ENCODE measurements around the gene SENP1. TPM values are rescaled to one million over a fixed set of nuclear protein-coding genes. Genes with fewer than 3 reads are reported as not detected.

Gene SENP1
- total and polyA plus RNA-seq, 3 experiments from 2014 or later: 13.4 to 58.8 (median 57.3) TPM

DNA sequence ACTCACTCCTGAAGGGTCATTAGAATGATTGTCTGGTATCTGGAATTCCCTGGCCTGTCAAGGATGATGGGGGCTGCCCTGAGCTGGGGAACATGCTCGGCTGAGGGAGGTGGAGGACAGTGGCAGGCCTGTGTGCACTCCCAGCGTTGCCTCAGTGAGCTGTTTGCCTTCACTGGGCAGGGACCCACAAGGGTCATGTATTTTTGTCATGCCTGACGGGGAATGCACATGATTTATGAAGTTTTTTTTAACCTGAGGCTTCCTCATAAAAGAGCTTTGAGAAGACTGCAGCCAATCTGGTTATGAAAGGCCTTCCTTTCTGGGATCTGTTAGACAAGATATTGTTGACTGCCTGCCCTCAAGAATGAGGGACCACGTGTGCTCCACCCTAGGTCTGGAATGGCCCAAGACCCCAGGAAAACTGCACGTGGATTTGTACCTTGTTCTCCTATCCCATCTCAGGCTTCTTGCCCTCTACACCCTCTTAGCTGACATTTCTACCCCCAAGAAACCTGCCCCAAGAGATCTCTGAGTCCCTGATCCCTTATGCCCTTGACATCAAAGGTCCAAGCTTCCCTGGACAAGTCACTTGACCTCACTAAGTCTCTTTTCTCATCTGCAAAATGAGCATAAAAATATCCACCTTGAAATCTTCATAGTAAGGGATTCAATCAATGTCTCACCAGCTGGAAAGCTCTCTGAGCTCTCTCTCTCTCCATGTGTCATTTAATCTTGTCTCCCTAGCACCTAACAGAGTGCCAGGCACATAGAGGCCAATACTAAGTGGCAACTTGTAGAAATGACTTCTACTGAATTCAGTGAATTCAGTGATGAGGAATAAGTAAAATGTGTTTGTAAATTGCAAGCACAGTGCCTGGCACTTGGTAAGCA is 77.1 kb downstream of the SENP1 start:
- H3K27me3 Mint-ChIP-seq: peaks cover 2 to 13% of the 10 kb centered on the region in 2 donors
- Histone ChIP-seq H3K27me3 (ENCODE audit: insufficient read depth, low read length, poor library complexity, severe bottlenecking) (no peaks in the 10 kb centered on the region), H3K9me3 (ENCODE audit: low read length) (no peaks in the 10 kb centered on the region), H3K36me3 (ENCODE audit: insufficient read depth, low read length) (no peaks in the 10 kb centered on the region), H3K27ac (ENCODE audit: low read depth, low read length) (no peak overlapping the region), H3K4me1 (ENCODE audit: insufficient read depth, low read length) (no peaks in the 10 kb centered on the region), H3K4me3 (ENCODE audit: low read length) (no peak overlapping the region)
- no peak overlapping the region for H3K27ac Mint-ChIP-seq
- no peaks in the 10 kb centered on the region for H3K9me3 Mint-ChIP-seq
- ChIA-PET POLR2A (no interaction called here), CTCF (interaction anchor here (1.4 kb wide), 1 partner anchor 38 kb away, joined by 3 read pairs; no protein-coding TSS in a partner anchor)
- H3K4me3 Mint-ChIP-seq: no peak overlapping the region
- no peak for DNase-seq
- no peaks in the 10 kb centered on the region for H3K4me1 Mint-ChIP-seq
- H3K36me3 Mint-ChIP-seq: no peaks in the 10 kb centered on the region

DNA sequence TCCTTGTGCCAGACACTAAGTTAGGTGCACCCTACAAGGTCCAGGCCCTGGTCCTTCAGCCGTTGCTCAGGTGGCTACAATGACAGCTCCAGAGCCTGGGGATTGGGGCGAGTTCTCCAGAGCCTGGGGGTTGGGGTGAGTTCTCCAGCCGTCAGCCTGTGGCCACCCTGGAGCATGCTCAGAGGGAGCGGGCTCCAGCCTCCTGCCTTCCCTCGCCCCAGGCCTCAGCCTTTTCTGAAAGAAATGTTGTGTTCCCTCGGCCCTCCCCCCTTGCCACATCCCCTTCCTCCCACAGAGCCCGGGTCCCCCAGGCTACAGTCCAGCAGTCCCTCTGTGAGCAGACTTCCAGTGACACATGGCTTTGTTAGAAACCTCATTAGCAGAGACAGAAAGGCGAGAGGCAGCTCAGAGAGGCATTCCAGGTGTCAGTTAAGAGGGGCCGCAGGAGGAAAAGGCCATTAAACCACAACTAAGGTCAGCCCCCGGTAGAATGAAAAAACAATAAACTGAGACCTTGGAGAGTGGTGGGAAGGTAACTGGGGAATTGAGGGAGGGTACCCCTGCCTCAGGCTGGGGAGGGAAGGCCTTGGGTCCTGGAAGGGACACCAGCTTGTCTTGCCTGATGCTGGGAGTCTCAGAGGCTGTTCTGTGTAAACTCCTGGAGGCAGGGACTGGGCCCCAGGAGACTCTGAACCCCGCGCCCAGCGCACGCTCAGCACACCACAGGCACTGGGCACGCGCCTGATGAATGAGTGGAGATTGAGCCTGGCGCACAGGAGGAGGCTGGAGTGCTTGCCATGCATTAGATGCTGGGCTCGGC is 78.5 kb downstream of the SENP1 start:
- POLR2A ChIA-PET: no interaction called here
- Mint-ChIP-seq H3K27me3 (peaks cover 10 to 21% of the 10 kb centered on the region in 2 donors), H3K4me1 (no peaks in the 10 kb centered on the region), H3K9me3 (no peaks in the 10 kb centered on the region), H3K36me3 (no peaks in the 10 kb centered on the region), H3K27ac (peak overlapping the region in 1 of 8 donors; percentile 76), H3K4me3 (no peak overlapping the region)
- DNase-seq: no peak
- CTCF ChIA-PET: no interaction called here
- Histone ChIP-seq H3K36me3 (ENCODE audit: insufficient read depth, low read length) (no peaks in the 10 kb centered on the region), H3K9me3 (ENCODE audit: low read length) (no peaks in the 10 kb centered on the region), H3K27me3 (ENCODE audit: insufficient read depth, low read length, poor library complexity, severe bottlenecking) (no peaks in the 10 kb centered on the region), H3K27ac (ENCODE audit: low read depth, low read length) (no peak overlapping the region), H3K4me1 (ENCODE audit: insufficient read depth, low read length) (no peaks in the 10 kb centered on the region), H3K4me3 (ENCODE audit: low read length) (no peak overlapping the region)

- H3K36me3 ChIP-seq (ENCODE audit: insufficient read depth, low read length): no peaks in the 10 kb centered on the region
- Mint-ChIP-seq H3K27me3 (peaks cover 13 to 32% of the 10 kb centered on the region in 2 donors), H3K4me3 (no peak overlapping the region), H3K4me1 (no peaks in the 10 kb centered on the region), H3K9me3 (no peaks in the 10 kb centered on the region), H3K27ac (no peak overlapping the region), H3K36me3 (no peaks in the 10 kb centered on the region)
- DNase-seq: no peak
- no peak overlapping the region for H3K4me3 ChIP-seq (ENCODE audit: low read length)
- no peaks in the 10 kb centered on the region for H3K27me3 ChIP-seq (ENCODE audit: insufficient read depth, low read length, poor library complexity, severe bottlenecking)
- no peaks in the 10 kb centered on the region for H3K4me1 ChIP-seq (ENCODE audit: insufficient read depth, low read length)
- no peaks in the 10 kb centered on the region for H3K9me3 ChIP-seq (ENCODE audit: low read length)
- ChIA-PET POLR2A (no interaction called here), CTCF (no interaction called here)
- no peak overlapping the region for H3K27ac ChIP-seq (ENCODE audit: low read depth, low read length)
These were observed 79.6 kb downstream of the SENP1 start for GRCh38 chr12:48026060-48026827.

DNA sequence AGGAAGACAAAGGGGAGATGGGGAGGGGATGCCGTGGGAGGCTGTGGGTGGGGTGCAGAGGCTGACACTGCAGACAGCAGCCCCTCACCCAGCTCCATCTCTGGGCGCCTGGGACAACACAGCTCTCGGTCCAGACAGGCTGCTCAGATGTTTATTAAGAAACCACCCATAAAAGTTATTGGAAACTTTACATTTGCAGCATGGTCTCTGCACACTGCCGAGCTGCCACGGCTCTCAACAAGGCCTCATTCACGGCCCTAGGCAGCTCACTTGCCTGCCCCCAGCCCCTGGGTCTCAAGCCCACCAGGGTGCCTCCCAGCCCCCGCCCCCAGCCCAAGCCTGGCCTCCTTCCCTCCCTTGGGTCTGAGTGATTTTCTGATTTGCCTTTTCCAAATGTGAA is 80.6 kb downstream of the SENP1 start:
- H3K36me3 ChIP-seq (ENCODE audit: insufficient read depth, low read length): no peaks in the 10 kb centered on the region
- no peak for DNase-seq
- Mint-ChIP-seq H3K4me1 (no peaks in the 10 kb centered on the region), H3K36me3 (no peaks in the 10 kb centered on the region), H3K9me3 (no peaks in the 10 kb centered on the region), H3K4me3 (no peak overlapping the region), H3K27me3 (peaks cover 17 to 36% of the 10 kb centered on the region in 2 donors), H3K27ac (no peak overlapping the region)
- no peaks in the 10 kb centered on the region for H3K4me1 ChIP-seq (ENCODE audit: insufficient read depth, low read length)
- H3K4me3 ChIP-seq (ENCODE audit: low read length): no peak overlapping the region
- POLR2A ChIA-PET: no interaction called here
- H3K27ac ChIP-seq (ENCODE audit: low read depth, low read length): no peak overlapping the region
- CTCF ChIA-PET: no interaction called here
- H3K9me3 ChIP-seq (ENCODE audit: low read length): no peaks in the 10 kb centered on the region
- H3K27me3 ChIP-seq (ENCODE audit: insufficient read depth, low read length, poor library complexity, severe bottlenecking): no peaks in the 10 kb centered on the region

DNA sequence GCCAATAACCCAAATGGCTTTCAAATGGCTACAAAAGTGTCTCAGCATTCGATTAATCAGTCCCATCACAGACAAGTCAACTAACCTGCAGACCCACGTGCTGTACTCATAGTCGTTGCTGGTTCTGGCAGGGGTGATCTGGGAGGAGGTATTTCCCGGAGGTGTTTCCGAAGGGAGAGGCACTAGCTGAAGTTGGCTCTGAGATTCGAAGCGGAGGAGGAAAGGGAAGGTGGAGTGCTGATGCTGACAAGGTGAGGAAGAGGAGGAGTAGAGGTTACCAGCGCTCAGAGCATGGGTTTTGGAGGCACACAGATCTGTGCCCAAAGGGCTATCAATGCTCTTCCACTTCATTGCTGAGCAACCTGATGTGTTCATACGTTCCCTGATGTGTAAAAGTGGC is 81.1 kb downstream of the SENP1 start:
- DNase-seq: no peak
- no peak overlapping the region for H3K4me3 ChIP-seq (ENCODE audit: low read length)
- H3K9me3 ChIP-seq (ENCODE audit: low read length): no peaks in the 10 kb centered on the region
- no peaks in the 10 kb centered on the region for H3K4me1 Mint-ChIP-seq
- H3K9me3 Mint-ChIP-seq: no peaks in the 10 kb centered on the region
- no peaks in the 10 kb centered on the region for H3K36me3 ChIP-seq (ENCODE audit: insufficient read depth, low read length)
- ChIA-PET CTCF (no interaction called here), POLR2A (no interaction called here)
- H3K4me1 ChIP-seq (ENCODE audit: insufficient read depth, low read length): no peaks in the 10 kb centered on the region
- peaks cover 17 to 40% of the 10 kb centered on the region in 2 donors for H3K27me3 Mint-ChIP-seq
- H3K27ac ChIP-seq (ENCODE audit: low read depth, low read length): no peak overlapping the region
- no peak overlapping the region for H3K4me3 Mint-ChIP-seq
- no peaks in the 10 kb centered on the region for H3K36me3 Mint-ChIP-seq
- no peaks in the 10 kb centered on the region for H3K27me3 ChIP-seq (ENCODE audit: insufficient read depth, low read length, poor library complexity, severe bottlenecking)
- H3K27ac Mint-ChIP-seq: peak overlapping the region in 1 of 8 donors; percentile 8

DNA sequence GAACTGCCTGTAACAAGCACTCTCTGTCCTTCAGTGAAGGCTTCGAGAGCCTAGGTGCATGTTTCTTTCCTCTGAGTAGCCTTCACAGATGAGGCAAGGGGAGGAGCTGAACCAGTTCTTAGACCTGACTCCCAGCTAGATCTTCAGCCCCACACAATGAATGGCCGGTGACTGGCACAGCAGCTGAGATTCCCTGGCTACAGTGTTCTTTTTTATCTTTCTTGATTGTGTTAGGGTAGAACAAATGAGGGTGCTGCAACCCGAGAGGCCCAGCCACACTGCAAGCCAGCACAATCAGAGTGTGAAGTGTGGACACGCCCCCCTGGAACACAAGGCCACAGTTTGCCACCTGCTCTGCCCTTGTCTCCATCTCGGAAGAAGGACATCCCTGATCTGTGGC is 82.5 kb downstream of the SENP1 start:
- Mint-ChIP-seq H3K27ac (no peak overlapping the region), H3K36me3 (no peaks in the 10 kb centered on the region), H3K27me3 (peaks cover 18 to 49% of the 10 kb centered on the region in 2 donors), H3K4me1 (no peaks in the 10 kb centered on the region), H3K9me3 (no peaks in the 10 kb centered on the region), H3K4me3 (no peak overlapping the region)
- ChIA-PET POLR2A (no interaction called here), CTCF (no interaction called here)
- Histone ChIP-seq H3K27ac (ENCODE audit: low read depth, low read length) (no peak overlapping the region), H3K4me1 (ENCODE audit: insufficient read depth, low read length) (no peaks in the 10 kb centered on the region), H3K27me3 (ENCODE audit: insufficient read depth, low read length, poor library complexity, severe bottlenecking) (no peaks in the 10 kb centered on the region), H3K9me3 (ENCODE audit: low read length) (no peaks in the 10 kb centered on the region), H3K4me3 (ENCODE audit: low read length) (no peak overlapping the region), H3K36me3 (ENCODE audit: insufficient read depth, low read length) (no peaks in the 10 kb centered on the region)
- DNase-seq: no peak

GRCh38 chr12:48022676-48023385 is 83.0 kb downstream of the SENP1 start:
- no peak overlapping the region for H3K27ac Mint-ChIP-seq
- H3K36me3 Mint-ChIP-seq: no peaks in the 10 kb centered on the region
- Histone ChIP-seq H3K9me3 (ENCODE audit: low read length) (no peaks in the 10 kb centered on the region), H3K4me1 (ENCODE audit: insufficient read depth, low read length) (no peaks in the 10 kb centered on the region), H3K4me3 (ENCODE audit: low read length) (no peak overlapping the region), H3K27me3 (ENCODE audit: insufficient read depth, low read length, poor library complexity, severe bottlenecking) (no peaks in the 10 kb centered on the region), H3K36me3 (ENCODE audit: insufficient read depth, low read length) (no peaks in the 10 kb centered on the region), H3K27ac (ENCODE audit: low read depth, low read length) (no peak overlapping the region)
- POLR2A ChIA-PET: no interaction called here
- CTCF ChIA-PET: no interaction called here
- H3K4me1 Mint-ChIP-seq: no peaks in the 10 kb centered on the region
- H3K4me3 Mint-ChIP-seq: no peak overlapping the region
- H3K9me3 Mint-ChIP-seq: no peaks in the 10 kb centered on the region
- no peak for DNase-seq
- peaks cover 18 to 53% of the 10 kb centered on the region in 2 donors for H3K27me3 Mint-ChIP-seq

Measured in CD8-positive, alpha-beta memory T cell (primary cell).